Measurements from ENCODE around the gene HELZ. TPM values are rescaled to one million over a fixed set of nuclear protein-coding genes. Genes with fewer than 3 reads are reported as not detected.
"Not testable (repeated sequence)": the region's sequence is repeated elsewhere in the genome, so short reads cannot be mapped to it uniquely, and the experiment has no call there.

HELZ gene
- total RNA-seq, 1 donor from 2014 or later: 14.8 TPM

DNA sequence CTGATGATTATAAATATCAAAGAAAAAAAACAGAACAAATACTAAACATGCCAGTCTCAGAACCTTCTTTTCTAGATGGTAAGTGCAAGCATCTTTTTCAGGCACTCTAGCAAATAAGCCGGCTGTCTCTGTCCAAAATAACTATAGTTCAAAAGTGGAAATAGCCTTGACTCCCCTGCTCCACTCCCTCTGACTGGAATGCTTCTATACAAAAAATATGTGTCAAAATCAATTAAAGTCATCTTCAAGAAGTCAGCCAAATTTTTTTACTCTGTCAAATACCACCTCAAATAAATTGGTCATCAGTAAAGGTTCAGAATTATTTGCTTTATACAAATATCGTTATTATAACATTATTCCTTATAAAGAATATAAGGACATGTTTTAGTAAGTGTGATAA lies 117.1 kb downstream of the HELZ start:
- H3K27me3 ChIP-seq (ENCODE audit: control insufficient read depth, insufficient read depth, low read length): no peaks in the 10 kb centered on the region
- H3K4me3 ChIP-seq (ENCODE audit: low read depth, low read length): no peak overlapping the region
- no peak for DNase-seq (ENCODE audit: low read depth)
- TF ChIP-seq, protein P1, sequence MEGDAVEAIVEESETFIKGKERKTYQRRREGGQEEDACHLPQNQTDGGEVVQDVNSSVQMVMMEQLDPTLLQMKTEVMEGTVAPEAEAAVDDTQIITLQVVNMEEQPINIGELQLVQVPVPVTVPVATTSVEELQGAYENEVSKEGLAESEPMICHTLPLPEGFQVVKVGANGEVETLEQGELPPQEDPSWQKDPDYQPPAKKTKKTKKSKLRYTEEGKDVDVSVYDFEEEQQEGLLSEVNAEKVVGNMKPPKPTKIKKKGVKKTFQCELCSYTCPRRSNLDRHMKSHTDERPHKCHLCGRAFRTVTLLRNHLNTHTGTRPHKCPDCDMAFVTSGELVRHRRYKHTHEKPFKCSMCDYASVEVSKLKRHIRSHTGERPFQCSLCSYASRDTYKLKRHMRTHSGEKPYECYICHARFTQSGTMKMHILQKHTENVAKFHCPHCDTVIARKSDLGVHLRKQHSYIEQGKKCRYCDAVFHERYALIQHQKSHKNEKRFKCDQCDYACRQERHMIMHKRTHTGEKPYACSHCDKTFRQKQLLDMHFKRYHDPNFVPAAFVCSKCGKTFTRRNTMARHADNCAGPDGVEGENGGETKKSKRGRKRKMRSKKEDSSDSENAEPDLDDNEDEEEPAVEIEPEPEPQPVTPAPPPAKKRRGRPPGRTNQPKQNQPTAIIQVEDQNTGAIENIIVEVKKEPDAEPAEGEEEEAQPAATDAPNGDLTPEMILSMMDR (IDR thresholded peaks at IDR 0.05; ENCODE audit: insufficient read depth, low read length, poor library complexity, severe bottlenecking): no peak
- no peaks in the 10 kb centered on the region for H3K36me3 ChIP-seq (ENCODE audit: control insufficient read depth, insufficient read depth, low read length)

DNA sequence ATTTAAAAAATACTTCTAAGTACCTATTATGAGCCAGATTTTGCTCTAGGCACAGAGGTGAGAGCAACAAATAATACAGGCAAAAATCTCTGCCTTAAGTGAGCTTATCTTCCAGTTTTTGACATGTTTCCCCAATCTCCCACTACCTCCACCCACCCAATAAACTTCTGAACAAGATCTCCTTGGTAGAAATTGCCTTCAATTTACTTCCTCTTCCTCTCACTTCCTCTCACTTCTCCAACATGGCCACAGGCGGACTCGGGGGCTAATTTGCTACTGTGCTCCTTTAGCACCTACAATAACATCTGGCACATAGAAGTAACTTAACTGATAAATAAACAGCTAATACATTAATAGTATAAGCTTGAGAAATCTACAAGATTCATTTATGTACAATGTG lies 118.0 kb downstream of the HELZ start:
- H3K36me3 ChIP-seq (ENCODE audit: control insufficient read depth, insufficient read depth, low read length): no peaks in the 10 kb centered on the region
- DNase-seq (ENCODE audit: low read depth): no peak
- no peak overlapping the region for H3K4me3 ChIP-seq (ENCODE audit: low read depth, low read length)
- no peaks in the 10 kb centered on the region for H3K27me3 ChIP-seq (ENCODE audit: control insufficient read depth, insufficient read depth, low read length)
- TF ChIP-seq, protein P1 (IDR thresholded peaks at IDR 0.05; ENCODE audit: insufficient read depth, low read length, poor library complexity, severe bottlenecking): no peak

GRCh38 chr17:67126543-67126942 lies 118.5 kb downstream of the HELZ start:
- DNase-seq (ENCODE audit: low read depth); H3K36me3 ChIP-seq (ENCODE audit: control insufficient read depth, insufficient read depth, low read length); H3K27me3 ChIP-seq (ENCODE audit: control insufficient read depth, insufficient read depth, low read length); H3K4me3 ChIP-seq (ENCODE audit: low read depth, low read length): not testable (repeated sequence)

GRCh38 chr17:67125924-67126323 lies 119.1 kb downstream of the HELZ start:
- Histone ChIP-seq H3K27me3 (ENCODE audit: control insufficient read depth, insufficient read depth, low read length) (no peaks in the 10 kb centered on the region), H3K36me3 (ENCODE audit: control insufficient read depth, insufficient read depth, low read length) (no peaks in the 10 kb centered on the region), H3K4me3 (ENCODE audit: low read depth, low read length) (no peak overlapping the region)
- TF ChIP-seq, protein P1 (IDR thresholded peaks at IDR 0.05; ENCODE audit: insufficient read depth, low read length, poor library complexity, severe bottlenecking): no peak
- no peak for DNase-seq (ENCODE audit: low read depth)

GRCh38 chr17:67125417-67125816 lies 119.6 kb downstream of the HELZ start:
- Histone ChIP-seq H3K36me3 (ENCODE audit: control insufficient read depth, insufficient read depth, low read length) (no peaks in the 10 kb centered on the region), H3K27me3 (ENCODE audit: control insufficient read depth, insufficient read depth, low read length) (no peaks in the 10 kb centered on the region), H3K4me3 (ENCODE audit: low read depth, low read length) (no peak overlapping the region)
- no peak for DNase-seq (ENCODE audit: low read depth)
- TF ChIP-seq, protein P1 (IDR thresholded peaks at IDR 0.05; ENCODE audit: insufficient read depth, low read length, poor library complexity, severe bottlenecking): no peak

GRCh38 chr17:67124450-67125148 lies 120.4 kb downstream of the HELZ start:
- TF ChIP-seq, protein P1 (IDR thresholded peaks at IDR 0.05; ENCODE audit: insufficient read depth, low read length, poor library complexity, severe bottlenecking): no peak
- Histone ChIP-seq H3K27me3 (ENCODE audit: control insufficient read depth, insufficient read depth, low read length) (no peaks in the 10 kb centered on the region), H3K36me3 (ENCODE audit: control insufficient read depth, insufficient read depth, low read length) (no peaks in the 10 kb centered on the region), H3K4me3 (ENCODE audit: low read depth, low read length) (no peak overlapping the region)
- DNase-seq (ENCODE audit: low read depth): no peak
